GM12872 (cell line): Measurements from ENCODE around the gene LYST.

ENCODE experiments used
- CTCF ChIP-seq: IDR thresholded peaks from 3 replicates; pipeline ENCODE4 v1.5.1; 2011; ENCODE audit warnings: low read depth, mild to moderate bottlenecking, low read length, moderate library complexity; ENCODE audit not compliant: insufficient read depth

The LYST gene

GRCh38 chr1:235878082-235878811 lies 11.5 kb upstream of the LYST start:
- TF ChIP-seq CTCF: no peak

GRCh38 chr1:235876402-235876841 lies 9.7 kb upstream of the LYST start:
- TF ChIP-seq CTCF: no peak

- TF ChIP-seq CTCF: no peak
These were observed 8.4 kb upstream of the LYST start for GRCh38 chr1:235875036-235875597.

GRCh38 chr1:235874261-235874660 lies 7.6 kb upstream of the LYST start:
- TF ChIP-seq CTCF: no peak

- TF ChIP-seq CTCF: no peak
These were observed 6.9 kb upstream of the LYST start for GRCh38 chr1:235873571-235873970.

GRCh38 chr1:235873045-235873444 lies 6.3 kb upstream of the LYST start:
- TF ChIP-seq CTCF: no peak

GRCh38 chr1:235872270-235872669 lies 5.6 kb upstream of the LYST start:
- TF ChIP-seq CTCF: no peak
